ENCODE data around the gene MAGI2.

MAGI2 gene

DNA sequence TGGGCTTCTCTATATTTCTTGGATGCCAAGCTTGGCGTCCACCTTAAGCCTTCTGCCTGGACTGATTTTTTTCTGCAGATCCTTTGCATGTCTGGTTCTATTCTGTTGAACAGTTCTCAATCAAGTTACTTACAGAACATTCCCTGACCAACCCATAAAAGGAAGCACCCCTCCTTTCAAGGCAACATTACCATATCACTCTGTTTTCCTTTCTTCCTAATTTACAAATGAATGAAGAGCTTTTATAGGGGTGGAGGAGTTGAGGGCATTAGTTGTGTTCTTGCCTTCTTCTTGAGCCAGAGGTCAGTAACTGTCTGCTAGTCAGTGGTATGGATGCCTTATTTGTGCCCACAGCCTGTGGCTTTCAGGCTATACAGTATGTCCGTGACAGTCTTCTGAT, 1293.9 kb downstream of the MAGI2 start:
- DNase-seq, result no peak

DNA sequence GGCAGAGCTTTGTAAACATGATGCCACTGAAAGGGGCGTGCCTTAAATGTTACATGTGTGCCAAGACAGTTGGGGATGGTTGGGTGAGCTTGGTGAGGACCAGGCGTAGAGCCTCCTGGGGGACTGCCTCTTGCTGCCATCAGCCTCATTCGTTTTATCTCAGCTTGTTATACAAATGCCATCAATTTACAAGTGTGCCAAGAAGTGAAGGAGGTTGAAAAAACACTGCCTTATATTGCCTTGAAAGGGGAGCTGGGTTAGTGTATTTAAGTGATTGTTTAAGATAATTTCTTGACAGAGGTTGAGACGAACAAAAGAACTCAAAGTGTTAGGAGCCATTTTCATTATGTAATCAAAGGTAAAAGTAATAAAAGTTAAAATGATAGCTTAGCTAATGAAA, 1300.2 kb downstream of the MAGI2 start:
- no peak for DNase-seq

DNA sequence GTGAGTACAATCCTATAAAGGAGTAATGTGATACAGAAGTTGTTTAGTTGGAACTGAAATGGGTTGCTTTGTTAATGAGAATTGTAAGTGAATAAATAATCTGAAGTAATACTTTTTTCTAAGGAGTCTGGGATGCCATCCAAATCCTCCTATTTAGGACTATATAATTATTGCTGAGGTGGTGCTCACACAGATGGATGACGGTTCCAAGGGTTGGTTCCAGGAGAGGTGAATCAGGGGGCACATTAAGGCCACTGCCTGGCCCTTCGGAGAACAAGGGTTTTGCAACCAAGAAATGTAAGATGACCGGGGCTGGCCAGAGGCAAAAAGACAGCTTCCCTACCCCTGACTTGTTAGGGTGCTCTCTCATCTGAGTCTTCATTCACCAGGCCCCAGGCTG, 1302.2 kb downstream of the MAGI2 start:
- DNase-seq, result no peak

DNA sequence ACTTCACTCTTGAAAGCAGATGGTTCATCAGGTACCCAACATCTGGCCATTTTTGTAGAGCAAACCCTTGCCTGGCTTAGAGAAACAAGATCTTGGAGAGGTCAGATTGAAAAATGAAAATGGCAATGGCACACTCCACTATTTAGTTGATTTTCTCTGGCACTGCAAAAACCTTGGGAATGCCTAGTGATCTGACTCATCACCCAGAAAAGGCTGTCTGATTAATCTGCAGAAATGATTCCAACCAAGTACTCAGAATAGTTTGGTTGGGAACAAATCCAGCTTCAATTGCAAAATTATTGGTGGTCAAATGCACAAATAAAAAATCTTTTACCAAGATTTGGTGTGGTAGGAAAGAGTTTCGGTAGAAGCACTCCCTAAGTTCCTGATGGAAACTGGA, 1303.7 kb downstream of the MAGI2 start:
- DNase-seq, result no peak

DNA sequence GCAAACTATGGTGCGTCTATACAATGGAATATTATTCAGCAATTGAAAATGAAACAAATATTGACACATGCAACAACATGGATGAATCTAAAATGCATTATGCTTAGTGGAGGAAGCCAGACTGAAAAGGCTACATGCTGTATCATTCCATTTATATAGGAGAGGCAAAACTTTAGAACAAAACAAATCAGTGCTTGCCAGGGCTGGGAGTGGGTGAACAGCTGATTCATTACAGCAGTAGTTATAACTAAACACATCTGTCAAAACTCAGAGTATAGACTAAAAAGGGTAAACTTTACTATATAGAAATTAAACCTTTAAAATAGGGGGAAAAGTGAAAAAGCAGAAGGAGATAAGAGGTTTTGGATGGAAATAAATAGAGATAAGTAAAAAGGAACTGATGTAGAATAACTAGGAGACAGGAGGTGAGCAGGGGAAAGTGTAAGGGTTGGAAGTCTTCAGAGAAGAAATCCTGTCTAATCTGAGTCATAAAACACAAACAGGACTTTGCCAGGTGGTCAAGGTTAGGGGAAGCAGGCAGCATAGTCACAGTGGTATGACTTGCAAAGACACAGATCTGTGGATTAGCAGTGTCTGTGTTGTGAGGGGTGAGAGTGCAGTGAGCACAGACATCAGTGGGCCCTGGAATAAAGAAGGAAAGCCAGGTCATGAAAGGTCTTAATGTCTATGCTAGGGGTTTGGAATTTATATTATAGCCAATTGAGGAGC, 1305.1 kb downstream of the MAGI2 start:
- no peak for DNase-seq

DNA sequence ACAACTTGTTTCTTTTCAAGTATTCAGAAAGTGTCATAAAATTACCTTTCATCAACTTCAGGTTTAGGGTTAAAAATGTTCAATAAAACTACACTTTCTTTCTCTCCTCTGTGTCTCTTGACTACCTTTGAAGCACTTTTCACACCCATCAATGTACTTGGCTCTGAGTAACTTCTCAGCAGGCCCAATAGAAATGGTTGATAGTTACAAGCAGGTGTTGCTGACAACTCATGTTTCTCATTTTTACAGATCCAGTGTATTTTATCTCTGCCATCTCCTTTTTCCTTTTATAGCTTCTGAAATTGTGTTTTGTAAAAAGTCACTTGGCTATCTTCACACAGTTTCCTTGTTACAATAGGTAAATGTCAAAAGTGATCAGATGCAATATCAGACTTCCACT, 1306.9 kb downstream of the MAGI2 start:
- no peak for DNase-seq

DNA sequence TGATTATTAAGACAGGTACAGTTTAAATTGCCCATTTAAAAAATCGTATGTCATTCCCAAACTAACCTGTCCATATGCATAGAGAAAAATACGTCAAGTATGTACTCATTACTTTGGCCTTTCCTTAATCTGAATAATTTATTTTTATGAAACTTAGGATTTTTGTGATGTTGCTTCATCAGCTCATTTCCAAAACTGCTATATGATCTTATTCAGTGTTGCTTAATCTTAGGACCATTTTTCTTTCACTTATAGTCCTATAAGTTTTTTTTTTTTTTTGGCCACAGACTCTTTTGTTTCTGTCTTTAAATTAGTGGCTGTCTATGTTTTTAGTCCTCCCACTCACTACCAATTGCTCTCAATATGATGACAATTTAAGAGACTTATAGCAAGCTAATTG, 1309.8 kb downstream of the MAGI2 start:
- DNase-seq, result no peak

DNA sequence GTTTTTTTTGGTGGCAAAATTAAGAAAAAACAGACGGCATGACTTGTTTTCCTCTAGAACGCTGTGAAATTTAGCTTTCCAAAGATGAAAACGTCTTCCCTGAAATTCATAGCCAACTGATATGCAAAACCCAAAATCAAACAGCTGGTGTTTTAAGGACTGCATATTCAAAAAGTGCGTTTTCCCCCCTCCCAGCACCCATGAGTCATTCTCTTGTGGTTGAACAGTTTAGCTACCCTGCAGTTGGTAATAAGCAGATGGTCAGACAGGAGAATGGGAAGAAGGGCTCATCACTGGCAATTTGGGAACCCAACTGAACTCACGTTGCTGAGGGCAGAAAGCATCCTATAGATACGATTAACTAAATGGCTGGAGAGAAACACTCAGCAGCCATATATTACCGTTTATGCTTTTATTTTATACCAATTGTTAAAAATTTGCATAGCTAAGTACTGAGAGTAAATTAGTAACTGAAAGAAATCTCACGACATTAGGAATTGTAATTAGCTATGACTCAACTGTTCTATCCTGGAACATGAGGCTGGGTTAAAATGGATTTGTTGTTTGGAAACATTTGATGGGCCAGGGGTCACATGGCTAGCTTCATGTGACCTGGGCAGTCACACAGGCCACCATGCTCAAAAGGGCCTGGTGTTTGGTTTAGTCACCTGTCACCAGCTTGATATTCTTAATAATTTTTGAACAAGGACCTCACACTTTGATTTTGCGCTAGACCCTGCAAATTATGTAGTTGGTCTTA, 1311.8 kb downstream of the MAGI2 start:
- no peak for DNase-seq

DNA sequence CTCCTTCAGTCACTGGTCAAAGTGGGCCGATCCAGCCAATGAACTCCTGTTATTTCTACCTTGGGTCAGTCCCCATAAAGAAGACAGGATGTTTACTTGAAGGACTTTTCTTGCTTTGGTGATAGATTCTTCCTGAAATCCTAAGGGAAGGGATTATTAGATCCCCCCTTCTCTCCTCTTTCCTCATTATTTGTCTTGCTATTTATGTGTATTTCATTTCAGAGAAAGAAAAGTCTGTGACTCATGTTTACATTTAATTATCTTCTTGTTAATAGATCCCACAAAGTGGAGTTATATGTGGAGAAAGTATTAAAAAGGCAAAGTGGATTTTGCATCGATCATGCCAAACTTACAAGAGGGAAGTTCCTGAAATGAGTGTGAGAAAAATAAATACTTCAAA, 1313.4 kb downstream of the MAGI2 start:
- no peak for DNase-seq

DNA sequence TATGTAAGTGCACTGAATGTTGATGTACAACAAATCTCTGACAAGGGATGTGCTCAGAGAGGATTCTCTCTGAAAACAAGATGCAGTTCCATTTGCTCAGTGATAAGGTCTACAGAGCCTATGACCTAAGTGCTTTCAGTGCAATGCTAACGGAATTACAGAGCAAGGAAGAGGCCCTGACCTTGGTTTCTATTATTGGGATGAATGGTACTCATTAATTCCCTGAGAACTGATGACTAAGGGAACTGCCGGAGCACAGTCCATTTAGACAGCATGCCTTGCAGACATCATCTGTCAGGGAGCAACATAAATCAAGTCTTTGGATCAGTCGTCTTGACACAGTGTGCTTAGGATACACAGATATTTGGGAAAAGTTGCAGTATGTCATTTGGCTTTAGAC, 1314.1 kb downstream of the MAGI2 start:
- DNase-seq, result no peak

DNA sequence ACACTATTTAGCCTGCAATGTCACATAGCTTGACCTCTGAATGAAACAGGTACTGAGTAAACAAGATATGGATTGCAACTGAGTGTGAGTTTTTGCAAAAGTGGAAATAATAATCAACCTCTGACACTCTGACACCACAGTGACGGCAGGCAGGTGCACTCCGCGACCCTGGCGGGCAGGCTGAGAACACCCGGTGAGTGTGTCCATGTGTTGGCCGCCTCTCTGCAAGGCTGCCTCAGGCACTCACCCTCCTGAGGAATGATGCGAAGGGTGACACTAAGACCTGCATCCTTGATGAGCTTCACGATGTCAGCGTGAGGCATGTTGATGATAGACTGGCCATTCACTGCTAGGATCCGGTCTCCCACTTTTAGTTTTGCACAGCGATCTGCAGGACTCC, 1318.7 kb downstream of the MAGI2 start:
- no peak for DNase-seq

DNA sequence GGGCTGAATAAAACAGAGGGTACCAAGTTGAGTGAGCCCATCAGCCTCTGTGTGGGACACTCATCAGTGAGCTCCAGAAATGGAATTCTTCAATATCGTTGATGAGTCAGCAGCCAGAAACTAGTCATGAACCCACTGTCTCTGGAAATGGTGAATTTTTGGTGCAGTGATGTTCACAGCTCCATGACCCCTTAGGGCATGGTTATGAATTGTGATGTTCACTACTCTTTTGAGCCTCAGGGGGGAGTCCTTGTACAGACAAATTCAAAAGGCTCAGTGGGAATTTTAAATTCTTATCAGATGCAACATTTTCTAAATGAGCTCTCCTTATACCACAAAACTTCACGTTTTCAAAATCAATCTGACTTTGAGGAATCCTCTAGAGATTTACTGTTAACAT, 1319.2 kb downstream of the MAGI2 start:
- no peak for DNase-seq

DNA sequence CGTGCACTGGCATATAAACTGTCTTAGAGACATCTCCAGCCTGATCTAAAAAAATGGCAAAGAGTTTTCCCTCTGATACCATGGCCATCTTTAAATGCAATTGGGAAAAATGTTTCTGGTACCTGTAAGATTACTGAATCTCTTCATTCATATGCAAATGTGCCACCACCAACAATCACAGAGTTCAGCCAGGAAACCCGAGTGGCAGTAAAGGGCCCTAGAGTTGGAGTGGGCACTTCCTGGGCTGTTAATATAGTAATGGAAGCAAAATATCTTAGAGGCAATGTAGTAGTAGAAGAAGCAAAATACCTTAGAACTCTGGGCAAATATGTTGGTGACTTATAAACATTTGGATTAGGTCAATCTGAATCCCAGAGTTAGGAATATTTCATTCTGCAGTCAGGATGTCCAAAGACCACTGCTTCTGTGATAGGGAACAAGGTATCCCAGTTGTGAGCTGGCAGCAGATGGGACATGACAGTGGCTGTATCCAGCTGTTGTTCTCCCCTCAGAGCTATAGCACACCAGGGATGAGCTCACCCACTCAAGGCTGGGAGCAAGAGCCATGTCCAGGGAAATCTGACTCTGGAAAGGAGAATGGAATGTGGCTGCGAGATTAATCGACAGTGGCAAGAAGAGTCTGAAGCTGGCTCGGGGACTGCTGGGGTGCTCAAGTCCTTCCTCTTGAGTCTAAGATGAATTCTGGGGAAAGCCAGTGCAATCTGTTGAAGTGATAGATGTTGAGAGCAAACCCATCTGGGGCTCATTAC, 1322.8 kb downstream of the MAGI2 start:
- DNase-seq, result no peak

DNA sequence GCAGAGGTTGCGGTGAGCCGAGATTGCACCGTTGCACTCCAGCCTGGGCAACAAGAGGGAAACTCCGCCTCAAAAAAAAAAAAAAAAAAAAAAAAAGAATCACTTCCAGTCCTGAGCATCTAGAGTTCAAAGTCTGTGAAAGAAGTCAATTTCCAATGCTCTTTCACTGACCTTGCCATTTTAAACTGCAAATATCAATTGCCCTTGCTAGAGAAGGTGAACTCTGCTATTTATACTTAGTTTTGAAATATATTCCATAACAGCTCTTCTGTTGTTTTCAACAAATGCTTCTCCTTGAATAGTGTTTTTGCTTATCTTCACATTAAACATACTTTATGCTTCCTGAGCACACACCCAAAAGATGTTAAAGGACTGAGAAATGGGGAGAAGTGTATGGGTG, 1323.6 kb downstream of the MAGI2 start:
- DNase-seq, result no peak

DNA sequence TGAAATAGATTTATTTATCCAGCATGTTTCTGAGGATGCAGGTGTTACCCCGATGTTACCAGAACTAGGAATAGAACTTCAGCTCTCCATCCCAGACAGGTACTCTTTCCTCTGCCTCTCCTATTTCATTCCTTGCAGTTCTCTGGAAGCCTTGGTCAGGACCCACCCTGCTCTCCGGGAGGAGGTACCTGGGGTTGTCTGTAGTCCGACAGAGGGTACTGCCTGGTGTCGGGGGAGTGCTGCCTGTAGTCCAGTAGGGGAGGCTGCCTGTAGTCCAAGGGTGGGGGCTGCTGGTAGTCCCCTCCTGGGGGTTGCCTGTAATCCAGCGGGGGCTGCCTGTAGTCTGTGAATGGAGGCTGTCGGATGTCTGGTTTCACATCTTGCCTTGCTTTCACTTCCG, 1326.5 kb downstream of the MAGI2 start:
- DNase-seq, result no peak

DNA sequence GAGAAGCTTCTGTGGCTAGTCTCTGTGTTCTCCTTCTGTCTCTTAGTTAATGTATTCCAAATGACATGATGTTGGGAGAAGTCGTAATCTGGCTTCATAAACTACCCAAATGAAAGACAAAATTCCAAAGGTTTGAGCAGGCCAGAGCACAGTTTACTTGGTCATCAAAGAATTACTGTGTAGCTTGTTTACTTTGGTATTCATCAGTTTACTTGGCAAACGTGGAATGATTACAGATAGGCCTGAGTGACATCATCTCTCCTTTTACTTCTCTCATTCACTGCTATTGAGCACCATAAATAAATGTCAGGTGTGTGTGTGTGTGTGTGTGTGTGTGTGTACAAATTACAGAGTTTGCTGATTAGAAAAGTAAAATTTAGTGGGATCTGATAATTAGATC, 1327.6 kb downstream of the MAGI2 start:
- no peak for DNase-seq

DNA sequence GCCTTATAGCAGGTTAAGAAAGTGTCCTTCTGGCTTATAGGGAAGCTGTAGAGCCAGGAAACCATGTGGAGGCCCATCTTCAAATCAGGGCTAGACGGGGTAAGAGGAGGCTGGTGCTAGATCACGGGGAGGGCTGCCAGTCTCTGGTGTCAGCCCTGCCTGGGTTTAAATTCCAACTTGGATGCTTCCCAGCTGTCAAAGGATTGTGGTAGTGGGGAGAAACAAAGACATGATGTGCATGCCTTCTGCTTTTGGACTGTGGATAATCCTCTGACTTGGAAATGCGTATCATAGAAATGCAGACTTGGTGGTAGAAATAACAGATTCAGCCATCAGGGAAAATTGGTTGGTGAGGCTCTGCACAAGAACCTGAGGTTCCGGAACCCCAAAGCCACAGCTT, 1329.3 kb downstream of the MAGI2 start:
- no peak for DNase-seq

DNA sequence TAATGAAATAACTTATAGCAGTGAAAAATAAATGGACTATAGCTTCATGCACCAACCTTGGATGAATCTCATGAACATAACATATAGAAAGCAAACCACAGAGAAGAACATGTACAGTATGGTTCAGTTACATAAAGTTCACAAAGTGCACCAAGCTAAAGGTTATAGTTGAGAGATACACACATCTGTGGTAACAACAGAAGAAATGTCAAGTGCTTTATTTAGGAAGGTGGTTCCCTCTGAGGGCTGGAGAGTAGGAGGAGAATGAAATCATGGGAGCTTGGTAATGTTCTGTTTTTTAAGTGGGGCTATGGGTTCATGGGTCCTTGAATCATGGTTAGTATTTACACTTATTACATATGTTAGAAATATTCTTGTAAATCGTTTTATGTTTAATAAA, 1331.6 kb downstream of the MAGI2 start:
- no peak for DNase-seq

DNA sequence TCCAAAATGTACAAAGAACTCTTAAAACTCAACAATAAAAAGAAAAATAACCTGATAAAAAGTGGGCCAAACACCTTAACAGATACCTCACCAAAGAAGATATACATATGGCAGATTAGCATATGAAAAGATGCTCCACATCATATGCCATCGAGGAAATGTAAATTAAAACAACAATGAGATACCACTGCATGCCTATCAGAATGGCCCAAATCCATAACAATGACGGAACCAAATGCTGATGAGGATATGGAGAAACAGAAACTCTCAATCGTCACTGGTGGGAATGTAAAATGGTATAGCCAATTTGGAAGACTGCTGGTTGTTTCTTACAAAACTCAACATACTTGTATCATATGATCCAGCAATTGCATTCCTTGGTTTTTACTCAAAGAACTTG, 1335.0 kb downstream of the MAGI2 start:
- DNase-seq, result no peak

DNA sequence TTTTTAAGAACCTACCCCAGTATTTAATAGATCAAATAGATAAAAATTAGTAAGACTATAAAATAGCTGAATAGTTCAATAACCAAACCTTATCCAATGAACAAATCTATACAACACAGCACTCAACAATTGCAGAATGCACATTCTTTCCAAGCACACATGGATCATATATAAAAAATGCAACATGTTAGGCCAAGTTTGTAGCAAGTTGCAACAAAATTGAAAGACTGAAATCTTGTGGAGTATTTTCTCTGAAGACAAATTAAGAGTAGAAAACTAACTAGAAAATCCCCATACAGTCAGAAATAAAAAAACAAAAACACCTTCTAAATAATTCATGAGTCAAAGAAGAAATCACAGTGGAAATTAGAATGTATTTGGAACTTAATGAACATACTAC, 1337.6 kb downstream of the MAGI2 start:
- DNase-seq, result no peak

DNA sequence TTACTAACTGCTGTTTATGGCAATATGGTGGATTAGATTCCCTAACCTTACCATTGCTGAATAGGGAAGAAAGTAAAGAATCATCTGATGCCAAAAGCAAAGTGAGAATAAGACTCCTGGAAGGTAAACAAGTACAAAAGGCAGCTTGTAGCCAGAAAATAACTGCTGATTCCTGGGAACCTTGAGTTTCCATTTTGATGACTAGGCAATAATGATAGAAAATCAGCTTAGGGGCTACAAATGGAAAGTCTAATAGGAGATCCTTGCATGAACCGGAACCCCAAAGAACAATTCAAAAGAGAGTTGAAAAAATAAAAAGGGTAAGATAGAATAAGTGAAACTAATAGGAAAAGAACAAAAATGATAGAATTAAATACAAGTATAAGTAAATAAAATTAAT, 1338.5 kb downstream of the MAGI2 start:
- no peak for DNase-seq

DNA sequence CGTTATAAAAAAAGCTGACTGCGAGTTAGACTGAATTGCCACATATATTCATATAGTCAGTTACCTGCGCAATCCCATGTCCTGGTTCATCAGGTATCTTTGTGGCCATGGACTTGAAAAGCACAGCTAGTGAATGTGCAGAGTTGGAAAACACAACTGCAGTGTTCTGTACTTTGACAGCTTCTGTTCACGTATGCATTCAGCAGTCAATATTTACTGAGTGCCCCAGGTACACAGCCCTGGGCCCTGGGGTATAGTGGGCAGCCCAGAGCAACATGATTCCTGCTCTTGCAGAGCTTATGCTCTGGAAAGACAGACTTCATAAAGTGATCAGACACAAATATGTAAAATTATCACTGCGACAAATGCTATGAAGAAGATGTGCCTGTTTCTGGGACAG, 1341.0 kb downstream of the MAGI2 start:
- DNase-seq, result no peak

DNA sequence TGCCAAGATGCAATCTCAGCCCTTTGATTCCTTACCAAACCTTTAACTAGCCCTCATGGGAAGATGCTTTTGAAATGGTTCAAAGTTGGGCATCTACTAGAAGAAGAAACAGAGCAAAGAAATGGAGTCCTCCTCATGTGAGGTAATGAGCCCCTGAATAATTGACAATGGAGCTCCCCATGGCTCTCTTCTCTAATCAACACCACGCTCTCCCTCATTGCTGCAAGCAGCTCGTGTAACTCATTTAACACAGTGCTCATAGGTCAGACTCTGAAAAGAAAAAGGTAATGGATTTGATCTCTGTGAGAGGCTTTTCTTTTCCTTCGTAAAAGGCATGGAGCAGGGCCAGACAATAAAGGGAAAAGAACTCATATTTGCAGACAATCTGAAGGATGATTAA, 1342.1 kb downstream of the MAGI2 start:
- no peak for DNase-seq

DNA sequence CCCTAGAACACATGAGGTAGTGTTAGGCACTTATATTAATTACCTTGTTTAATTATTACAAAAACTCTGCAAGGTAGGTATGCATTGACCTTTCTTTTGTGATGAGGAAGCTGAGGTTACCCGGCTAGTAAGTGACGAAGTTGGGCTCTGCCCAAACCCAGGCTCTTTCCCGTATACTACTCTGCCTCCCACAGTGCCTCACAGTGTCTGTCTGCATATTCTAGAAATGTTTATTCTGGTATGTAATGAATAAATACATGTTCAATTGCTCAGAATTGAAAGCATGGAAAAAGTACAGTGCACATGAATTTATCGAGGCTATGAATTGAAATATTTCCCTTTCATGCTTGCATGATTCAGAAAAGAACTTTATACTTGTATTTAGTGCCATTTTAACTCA, 1350.0 kb downstream of the MAGI2 start:
- no peak for DNase-seq

Data from stimulated activated CD4-positive, alpha-beta T cell treated with anti-CD3 and anti-CD28 coated beads, Interleukin-4, amount 100 ng/mL, for 1 hour (primary cell).